GM12892 (cell line): Measurements from ENCODE around the gene EID2B.

Experiments used
- POLR2A ChIP-seq: IDR thresholded peaks from 2 replicates; pipeline ENCODE4 v1.6.1; 2011; ENCODE audit warnings: low read depth, low read length, control low read depth
- POLR2AphosphoS5 ChIP-seq: IDR thresholded peaks from 2 replicates; pipeline ENCODE4 v1.6.1; 2011; ENCODE audit warnings: low read depth, low read length, control low read depth

- TF ChIP-seq POLR2AphosphoS5 (no peak), POLR2A (no peak)
These were observed 23.2 kb upstream of the EID2B start for GRCh38 chr19:39555883-39556282.
